Measurements from ENCODE around the gene ZC3H15. TPM values are rescaled to one million over a fixed set of nuclear protein-coding genes. Genes with fewer than 3 reads are reported as not detected.
A peak's percentile ranks its signal among the peaks of the same experiment; 100 is the strongest.
"Not testable (repeated sequence)": the region's sequence is repeated elsewhere in the genome, so short reads cannot be mapped to it uniquely, and the experiment has no call there.

Gene ZC3H15
- polyA plus RNA-seq (2011; rRNA removed): 26.5 and 54.6 TPM in 2 replicates
- polyA minus RNA-seq (2011; rRNA and poly(A)+ RNA removed): 8.6 and 11.4 TPM in 2 replicates

DNA sequence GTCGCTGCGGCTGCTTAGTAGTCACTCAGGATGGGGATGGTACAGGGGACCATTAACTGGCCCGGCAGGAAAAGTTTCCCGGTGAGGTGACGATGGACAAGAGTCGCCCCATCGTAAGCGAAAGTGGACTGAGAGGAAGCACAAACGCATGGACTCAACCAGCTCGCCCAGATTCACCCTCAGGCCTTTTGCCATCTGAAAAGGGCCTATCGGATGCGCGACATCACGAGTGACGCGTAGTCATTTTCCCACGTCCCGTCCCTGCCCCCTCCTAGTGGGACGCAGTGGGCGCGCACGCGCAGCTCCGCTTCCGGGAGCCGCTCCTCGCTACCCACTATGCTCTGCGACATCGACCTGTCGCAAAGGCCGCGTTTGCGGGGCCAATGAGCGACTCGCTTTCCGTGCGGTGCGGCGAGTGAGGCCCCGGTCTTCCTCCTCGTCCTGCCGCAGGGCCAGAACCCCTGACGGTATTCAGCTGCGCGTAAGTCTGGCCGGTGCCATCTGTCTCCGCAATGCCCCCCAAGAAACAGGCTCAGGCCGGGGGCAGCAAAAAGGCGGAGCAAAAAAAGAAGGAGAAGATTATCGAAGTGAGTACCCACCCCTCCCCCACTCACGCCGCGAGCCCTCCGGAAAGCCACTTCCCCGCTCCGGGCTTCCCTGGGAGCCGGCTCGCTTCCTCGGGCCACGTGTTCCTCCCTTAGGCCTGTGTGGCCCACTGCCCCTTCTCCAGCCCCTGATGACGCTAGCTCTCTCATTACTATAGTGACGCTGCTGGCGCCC, at the start of gene ZC3H15:
Gene ZC3H15 (plus strand): TSS at position 390 of the 780 bp plus-strand sequence. CDS start 123 bp downstream, at position 513.
- CTCF ChIA-PET: interaction anchor here (0.7 to 1.5 kb wide), 3 partner anchors 22 to 260 kb away, joined by 3 to 4 read pairs (median 3); no protein-coding TSS in a partner anchor
- TF ChIP-seq, protein P1, sequence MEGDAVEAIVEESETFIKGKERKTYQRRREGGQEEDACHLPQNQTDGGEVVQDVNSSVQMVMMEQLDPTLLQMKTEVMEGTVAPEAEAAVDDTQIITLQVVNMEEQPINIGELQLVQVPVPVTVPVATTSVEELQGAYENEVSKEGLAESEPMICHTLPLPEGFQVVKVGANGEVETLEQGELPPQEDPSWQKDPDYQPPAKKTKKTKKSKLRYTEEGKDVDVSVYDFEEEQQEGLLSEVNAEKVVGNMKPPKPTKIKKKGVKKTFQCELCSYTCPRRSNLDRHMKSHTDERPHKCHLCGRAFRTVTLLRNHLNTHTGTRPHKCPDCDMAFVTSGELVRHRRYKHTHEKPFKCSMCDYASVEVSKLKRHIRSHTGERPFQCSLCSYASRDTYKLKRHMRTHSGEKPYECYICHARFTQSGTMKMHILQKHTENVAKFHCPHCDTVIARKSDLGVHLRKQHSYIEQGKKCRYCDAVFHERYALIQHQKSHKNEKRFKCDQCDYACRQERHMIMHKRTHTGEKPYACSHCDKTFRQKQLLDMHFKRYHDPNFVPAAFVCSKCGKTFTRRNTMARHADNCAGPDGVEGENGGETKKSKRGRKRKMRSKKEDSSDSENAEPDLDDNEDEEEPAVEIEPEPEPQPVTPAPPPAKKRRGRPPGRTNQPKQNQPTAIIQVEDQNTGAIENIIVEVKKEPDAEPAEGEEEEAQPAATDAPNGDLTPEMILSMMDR (IDR thresholded peaks at IDR 0.05; ENCODE audit: insufficient read depth, low read depth, low read length): no peak
- peak within 1 kb of the TSS; percentile 96 for H3K4me3 ChIP-seq (ENCODE audit: low read depth, low read length)
- DNase-seq (ENCODE audit: low read depth): peak; percentile 90
- no peaks in the 10 kb centered on the region for H3K27me3 ChIP-seq (ENCODE audit: control insufficient read depth, insufficient read depth, low read length)
- no peaks in the 10 kb centered on the region for H3K36me3 ChIP-seq (ENCODE audit: control insufficient read depth, insufficient read depth, low read length)
- POLR2A ChIA-PET: no interaction called here

DNA sequence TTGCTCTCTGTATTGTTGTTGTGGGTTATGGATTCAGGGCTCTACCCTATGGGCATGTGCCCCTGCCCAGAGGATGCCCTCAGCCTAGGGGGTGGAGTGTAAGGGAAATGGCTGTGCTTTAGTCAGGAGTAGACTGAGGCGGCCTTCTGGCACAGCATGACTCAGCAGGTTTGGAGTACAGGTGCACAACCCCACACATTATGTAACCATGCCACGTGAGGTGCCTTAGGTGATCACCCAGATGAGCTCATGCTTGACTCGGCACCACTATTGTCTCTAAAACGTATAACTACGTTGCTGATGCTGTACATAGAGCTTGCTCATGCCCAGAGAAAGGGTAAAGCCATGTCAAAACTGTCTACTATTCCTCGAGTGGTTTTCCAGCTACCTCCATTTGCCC, 48.3 kb upstream of the ZC3H15 start:
- DNase-seq (ENCODE audit: low read depth): no peak

DNA sequence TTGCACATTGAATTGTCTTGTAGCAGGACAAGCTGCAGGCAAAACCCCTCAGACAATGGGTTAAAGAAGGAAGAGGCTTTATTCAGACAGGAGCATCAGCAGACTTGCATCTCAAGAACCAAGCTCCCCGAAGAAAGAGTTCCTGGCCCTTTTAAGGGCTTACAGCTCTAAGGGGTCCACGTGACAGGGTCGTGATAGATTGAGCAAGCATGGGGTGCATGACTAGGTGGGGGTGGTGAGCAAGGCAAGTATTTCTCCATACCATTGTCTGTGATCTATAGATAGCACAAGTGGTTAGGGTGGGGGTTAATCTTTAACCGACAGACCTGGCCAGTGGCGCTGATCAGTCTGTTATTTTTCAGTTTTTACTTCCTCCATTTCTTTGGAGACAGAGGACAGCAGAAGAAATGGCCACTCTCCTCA, 46.4 kb upstream of the ZC3H15 start:
- POLR2A ChIA-PET; CTCF ChIA-PET; H3K36me3 ChIP-seq (ENCODE audit: control insufficient read depth, insufficient read depth, low read length); H3K27me3 ChIP-seq (ENCODE audit: control insufficient read depth, insufficient read depth, low read length); DNase-seq (ENCODE audit: low read depth); H3K4me3 ChIP-seq (ENCODE audit: low read depth, low read length): not testable (repeated sequence)

More for the DNA sequence above, 48.3 kb upstream of the ZC3H15 start:
- TF ChIP-seq, protein P1 (IDR thresholded peaks at IDR 0.05; ENCODE audit: insufficient read depth, low read depth, low read length): no peak
- no peak overlapping the region for H3K4me3 ChIP-seq (ENCODE audit: low read depth, low read length)
- H3K27me3 ChIP-seq (ENCODE audit: control insufficient read depth, insufficient read depth, low read length): no peaks in the 10 kb centered on the region
- ChIA-PET CTCF (no interaction called here), POLR2A (no interaction called here)
- no peaks in the 10 kb centered on the region for H3K36me3 ChIP-seq (ENCODE audit: control insufficient read depth, insufficient read depth, low read length)

DNA sequence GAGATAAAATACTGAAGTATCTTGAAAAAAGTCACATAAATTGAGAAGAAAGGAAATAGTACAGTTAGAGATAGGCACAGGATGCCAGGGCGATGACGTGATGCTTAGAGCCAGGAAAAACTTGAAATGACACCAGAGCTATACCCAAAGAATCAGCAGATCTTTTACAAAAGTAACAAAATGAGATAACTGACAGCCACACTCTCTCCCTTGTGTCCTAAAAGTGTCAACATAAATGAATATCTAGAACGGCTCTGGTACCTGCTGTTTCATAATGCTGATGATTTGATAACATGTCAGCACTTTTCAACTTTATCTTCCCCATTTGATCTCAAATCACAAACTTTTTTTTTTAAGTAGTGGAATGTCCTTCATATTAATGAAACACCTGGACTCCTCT, 45.6 kb upstream of the ZC3H15 start:
- Histone ChIP-seq H3K4me3 (ENCODE audit: low read depth, low read length) (no peak overlapping the region), H3K36me3 (ENCODE audit: control insufficient read depth, insufficient read depth, low read length) (no peaks in the 10 kb centered on the region), H3K27me3 (ENCODE audit: control insufficient read depth, insufficient read depth, low read length) (no peaks in the 10 kb centered on the region)
- DNase-seq (ENCODE audit: low read depth): no peak
- TF ChIP-seq, protein P1 (IDR thresholded peaks at IDR 0.05; ENCODE audit: insufficient read depth, low read depth, low read length): no peak
- ChIA-PET POLR2A (no interaction called here), CTCF (no interaction called here)

DNA sequence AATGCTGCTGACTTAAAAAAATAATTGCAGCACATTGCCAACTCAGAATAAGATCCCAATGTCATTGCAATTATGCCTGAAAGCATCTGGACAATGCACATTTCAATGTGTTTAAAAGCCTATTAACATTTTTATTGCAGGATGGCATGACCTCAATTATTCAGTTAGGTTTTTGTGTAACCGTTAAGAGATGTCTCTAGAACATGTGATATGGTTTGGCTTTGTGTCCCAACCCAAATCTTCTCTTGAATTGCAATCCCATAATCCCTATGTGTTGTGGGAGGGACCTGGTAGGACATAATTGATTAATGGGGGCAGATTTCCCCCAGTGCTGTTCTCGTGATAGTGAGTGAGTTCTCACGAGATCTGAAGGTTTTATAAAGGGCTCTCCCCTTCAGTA, 43.2 kb upstream of the ZC3H15 start:
- POLR2A ChIA-PET: no interaction called here
- H3K36me3 ChIP-seq (ENCODE audit: control insufficient read depth, insufficient read depth, low read length): no peaks in the 10 kb centered on the region
- TF ChIP-seq, protein P1 (IDR thresholded peaks at IDR 0.05; ENCODE audit: insufficient read depth, low read depth, low read length): no peak
- H3K4me3 ChIP-seq (ENCODE audit: low read depth, low read length): no peak overlapping the region
- no peak for DNase-seq (ENCODE audit: low read depth)
- no peaks in the 10 kb centered on the region for H3K27me3 ChIP-seq (ENCODE audit: control insufficient read depth, insufficient read depth, low read length)
- CTCF ChIA-PET: no interaction called here
